GM18870 (cell line): ENCODE results near the gene WDR41.
"Not testable (repeated sequence)": the region's sequence is repeated elsewhere in the genome, so short reads cannot be mapped to it uniquely, and the experiment has no call there.

Experiments used
- ATAC-seq: cut with Tn5 transposase; IDR thresholded peaks from one replicate; pipeline ENCODE4 v1.9.1; 2021; ENCODE audit warnings: moderate library complexity; ENCODE audit not compliant: unreplicated experiment

Gene WDR41

GRCh38 chr5:77409870-77410621, 82.1 kb downstream of the WDR41 start:
- ATAC-seq, result no peak

GRCh38 chr5:77407152-77407551, 85.0 kb downstream of the WDR41 start:
- ATAC-seq, result no peak

- no peak for ATAC-seq
Observed at GRCh38 chr5:77402796-77403195, 89.3 kb downstream of the WDR41 start.

GRCh38 chr5:77400645-77401044, 91.5 kb downstream of the WDR41 start:
- ATAC-seq, result no peak

- no peak for ATAC-seq
Observed at GRCh38 chr5:77398896-77399295, 93.2 kb downstream of the WDR41 start.

- no peak for ATAC-seq
Observed at GRCh38 chr5:77398458-77398857, 93.7 kb downstream of the WDR41 start.

- ATAC-seq, result no peak
Observed at GRCh38 chr5:77397686-77398292, 94.3 kb downstream of the WDR41 start.

GRCh38 chr5:77396017-77396416, 96.1 kb downstream of the WDR41 start:
- no peak for ATAC-seq

- no peak for ATAC-seq
Observed at GRCh38 chr5:77394064-77394715, 97.9 kb downstream of the WDR41 start.

GRCh38 chr5:77391240-77391765, 100.8 kb downstream of the WDR41 start:
- no peak for ATAC-seq

GRCh38 chr5:77390795-77391194, 101.3 kb downstream of the WDR41 start:
- ATAC-seq, result no peak

- ATAC-seq, result no peak
Observed at GRCh38 chr5:77390221-77390620, 101.9 kb downstream of the WDR41 start.

GRCh38 chr5:77389746-77390145, 102.4 kb downstream of the WDR41 start:
- no peak for ATAC-seq

GRCh38 chr5:77386340-77386739, 105.8 kb downstream of the WDR41 start:
- not testable (repeated sequence) for ATAC-seq

GRCh38 chr5:77383336-77383735, 108.8 kb downstream of the WDR41 start:
- not testable (repeated sequence) for ATAC-seq
